SK-N-SH (cell line): ENCODE measurements around the gene SPTBN5. TPM values are rescaled to one million over a fixed set of nuclear protein-coding genes. Genes with fewer than 3 reads are reported as not detected.

Experiments
- CTCF ChIA-PET: fragments of 300-600, 350-600 bp; formaldehyde crosslinking; extraction: SDS; loops from one replicate; lab custom pipeline; 2021; lab: Yijun Ruan, JAX
- POLR2A ChIA-PET: fragments of 350-600 bp; sonication (Branson Sonifier 250); formaldehyde crosslinking; extraction: SDS; loops from one replicate; lab custom pipeline; 2020; ENCODE audit warnings: antibody characterized with exemption, inconsistent platforms; lab: Yijun Ruan, JAX
- DNase-seq: peaks from one replicate; pipeline ENCODE4 v3.0.0; 2012
- H2AFZ ChIP-seq: fragments of 200-600 bp; sonication (generic); 2 replicates; pipeline ENCODE4 v1.8.1; 2016; ENCODE audit warnings: antibody characterized with exemption, mild to moderate bottlenecking, low read depth
- H3F3A ChIP-seq: fragments of 200-600 bp; sonication (generic); replicated peaks from 2 replicates; pipeline ENCODE3; 2016; ENCODE audit warnings: antibody characterized with exemption, mild to moderate bottlenecking; ENCODE audit not compliant: insufficient read depth
- H3K27ac ChIP-seq, 2 experiments: fragments of 200-500 bp in 1 of 2; fragments of 200-600 bp in 1 of 2; sonication (Bioruptor generic) in 1 of 2; sonication (generic), shearing (Covaris generic) in 1 of 2; 2 replicates each; pipeline versions ENCODE4 v1.5.1 to v1.6.1; 2014 to 2016; ENCODE audit warnings: low read depth in 2 of 2, inconsistent platforms in 1 of 2, low read length in 1 of 2, mild to moderate bottlenecking in 1 of 2, mixed read lengths in 1 of 2
- H3K27me3 ChIP-seq: fragments of 200-600 bp; sonication (generic), shearing (Covaris generic); 2 replicates; pipeline ENCODE4 v1.6.1; 2016; ENCODE audit warnings: mixed run types; ENCODE audit not compliant: insufficient read depth
- H3K36me3 ChIP-seq, 2 experiments: fragments of 200-500 bp in 1 of 2; fragments of 200-600 bp in 1 of 2; sonication (Bioruptor generic) in 1 of 2; sonication (generic) in 1 of 2; replicated peaks in 1 of 2; 2 replicates each; pipeline versions ENCODE3 to v1.5.1; 2014 to 2016; ENCODE audit warnings: low read length in 1 of 2, mild to moderate bottlenecking in 1 of 2; ENCODE audit not compliant: insufficient read depth in 2 of 2, control insufficient read depth in 1 of 2
- H3K4me1 ChIP-seq, 2 experiments: fragments of 200-500 bp in 1 of 2; fragments of 200-600 bp in 1 of 2; sonication (Bioruptor generic) in 1 of 2; sonication (generic), shearing (Covaris generic) in 1 of 2; 2 replicates each; pipeline versions ENCODE4 v1.5.1 to v1.6.1; 2014 to 2016; ENCODE audit warnings: low read depth in 1 of 2, low read length in 1 of 2, mixed run types in 1 of 2; ENCODE audit not compliant: insufficient read depth in 2 of 2, control insufficient read depth in 1 of 2
- H3K4me2 ChIP-seq: fragments of 200-600 bp; sonication (generic), shearing (Covaris generic); 2 replicates; pipeline ENCODE4 v1.6.1; 2017; ENCODE audit warnings: mixed run types
- H3K4me3 ChIP-seq, 2 experiments: fragments of 200-500 bp in 1 of 2; fragments of 200-600 bp in 1 of 2; sonication (Bioruptor generic) in 1 of 2; sonication (generic), shearing (Covaris generic) in 1 of 2; 2 replicates each; pipeline versions ENCODE4 v1.5.1 to v1.8.1; 2014 to 2016; ENCODE audit warnings: low read depth in 2 of 2, inconsistent platforms in 1 of 2, low read length in 1 of 2, mild to moderate bottlenecking in 1 of 2, mixed read lengths in 1 of 2, moderate library complexity in 1 of 2
- H3K79me2 ChIP-seq: fragments of 200-600 bp; sonication (generic); 2 replicates; pipeline ENCODE4 v1.8.1; 2017; ENCODE audit warnings: mild to moderate bottlenecking; ENCODE audit not compliant: insufficient read depth
- H3K9ac ChIP-seq: fragments of 200-600 bp; sonication (generic); 2 replicates; pipeline ENCODE4 v1.6.1; 2017; ENCODE audit warnings: mixed run types
- H3K9me2 ChIP-seq: fragments of 200-600 bp; sonication (generic); 2 replicates; pipeline ENCODE4 v1.6.1; 2017; ENCODE audit warnings: mixed run types
- H3K9me3 ChIP-seq: fragments of 200-600 bp; sonication (generic); 2 replicates; pipeline ENCODE4 v1.6.1; 2017; ENCODE audit warnings: mixed run types, mild to moderate bottlenecking, moderate library complexity
- H4K20me1 ChIP-seq: fragments of 200-600 bp; sonication (generic); 2 replicates; pipeline ENCODE4 v1.6.1; 2017; ENCODE audit warnings: mild to moderate bottlenecking, mixed run types; ENCODE audit not compliant: insufficient read depth
- CTCF ChIP-seq: fragments of 200-600 bp; sonication (generic); IDR thresholded peaks from 2 replicates; pipeline ENCODE4 v1.6.1; 2017; ENCODE audit warnings: antibody characterized with exemption, mild to moderate bottlenecking, moderate library complexity
- ELF1 ChIP-seq: IDR thresholded peaks from 2 replicates; pipeline ENCODE4 v1.4.0; 2012
- EZH2phosphoT487 ChIP-seq: fragments of 200-600 bp; sonication (generic); IDR thresholded peaks from 2 replicates; pipeline ENCODE4 v1.6.1; 2017; ENCODE audit warnings: low read depth, mixed run types, mild to moderate bottlenecking, antibody characterized with exemption, moderate library complexity, borderline replicate concordance
- GATA2 ChIP-seq: sonication (generic); formaldehyde crosslinking; IDR thresholded peaks from 2 replicates; pipeline ENCODE4 v1.5.0; 2020; ENCODE audit warnings: mild to moderate bottlenecking, missing genetic modification reagents
- IRF3 ChIP-seq: fragments of 150-350 bp; IDR thresholded peaks from 2 replicates; pipeline ENCODE4 v1.6.1; 2016; ENCODE audit warnings: mild to moderate bottlenecking, low read depth, low read length
- RAD21 ChIP-seq: IDR thresholded peaks from 2 replicates; pipeline ENCODE4 v1.6.1; 2012; ENCODE audit warnings: mild to moderate bottlenecking, low read length
- SIN3A ChIP-seq: IDR thresholded peaks from 2 replicates; pipeline ENCODE4 v1.6.1; 2012; ENCODE audit warnings: low read depth, mild to moderate bottlenecking, low read length, moderate library complexity, borderline replicate concordance
- TAF1 ChIP-seq: IDR thresholded peaks from 2 replicates; pipeline ENCODE4 v1.6.1; 2012; ENCODE audit warnings: low read depth, mild to moderate bottlenecking, low read length, moderate library complexity, borderline replicate concordance
- WGBS: methylation state at CpG from one replicate; pipeline ENCODE4 v1.1.6; 2017; ENCODE audit warnings: low lambda C conversion rate; 5-methylcytosine and 5-hydroxymethylcytosine counted together
- polyA plus RNA-seq, 3 experiments: library from polyadenylated mRNA; depleted of rRNA; stranded (reverse); fragments of >200 nt; gene quantifications; 2 replicates each; pipeline ENCODE4 v1.2.3, GENCODE V29; 2012
- TF ChIP-seq, protein P1 (sequence below): IDR thresholded peaks from 2 replicates; pipeline ENCODE4 v1.4.0; 2012; ENCODE audit warnings: low read depth, borderline replicate concordance

Gene SPTBN5
- 0.23 TPM in 2 replicates for polyA plus RNA-seq (2012; rRNA removed)
- 0.05 TPM in 2 replicates for polyA plus RNA-seq (2012; cell fraction: cytosol; rRNA removed)
- 1.2 and 1.7 TPM in 2 replicates for polyA plus RNA-seq (2012; cell fraction: nucleus; rRNA removed)

DNA sequence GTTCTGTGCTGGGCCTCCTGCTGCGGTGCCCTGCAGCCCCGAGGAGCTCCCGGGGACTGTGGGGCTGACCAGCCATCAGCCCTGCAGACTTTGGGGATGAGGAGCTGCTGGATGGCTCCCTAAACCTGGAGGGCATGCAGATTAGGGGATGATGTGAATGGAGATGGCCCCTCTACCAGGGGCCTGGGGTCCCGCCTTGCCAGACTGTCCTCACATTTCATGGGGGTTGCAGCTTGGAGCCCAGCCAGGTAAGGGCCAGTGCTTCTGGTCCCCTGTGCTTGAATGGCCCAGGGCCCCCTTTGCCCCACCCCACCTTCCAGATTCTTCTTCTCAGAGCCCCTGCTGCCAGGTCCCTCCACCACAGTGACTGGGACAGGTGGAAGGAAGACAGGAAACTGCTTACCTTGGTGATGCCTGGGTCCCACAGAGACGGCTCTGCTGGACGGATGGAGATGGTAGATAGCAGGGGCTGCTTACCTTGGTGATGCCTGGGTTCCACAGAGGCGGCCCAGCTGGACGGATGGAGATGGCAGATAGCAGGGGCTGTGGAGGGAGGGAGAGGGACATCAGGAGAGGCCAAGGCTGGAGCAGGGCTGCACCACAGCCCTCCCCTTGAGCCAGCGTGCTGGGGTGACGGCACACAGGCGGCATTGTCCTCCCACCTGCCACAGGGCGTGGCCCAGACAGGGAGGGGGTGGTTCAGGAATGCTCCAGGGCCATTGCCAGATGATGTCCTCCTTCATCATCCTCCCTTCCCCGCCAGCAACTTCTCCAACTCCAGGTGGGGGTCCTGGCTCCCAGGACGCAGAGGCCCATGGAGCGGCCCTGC, at the start of gene SPTBN5:
TSS of gene SPTBN5 (minus strand) at position 632 of the 829 bp plus-strand sequence. CDS start at position 76, 556 bp downstream.
- Histone ChIP-seq H2AFZ (peak within 1 kb of the TSS; percentile 79; the same call in 1 of the 2 replicates), H3K4me3 (peak within 1 kb of the TSS; percentile 14 to 25; a peak in 2 of 4 replicates), H3K4me2 (peak within 1 kb of the TSS; percentile 65), H4K20me1 (no peaks in the 10 kb centered on the region), H3K27ac (peak within 1 kb of the TSS; percentile 65 to 97), H3K9me2 (no peaks in the 10 kb centered on the region), H3K9me3 (no peaks in the 10 kb centered on the region), H3K79me2 (no peaks in the 10 kb centered on the region), H3K9ac (peak within 1 kb of the TSS; percentile 55), H3K27me3 (no peaks in the 10 kb centered on the region), H3F3A (peaks cover 20% of the 10 kb centered on the region), H3K36me3 (peaks cover 4 to 5% of the 10 kb centered on the region in 2 experiments), H3K4me1 (peaks cover 12 to 42% of the 10 kb centered on the region in 2 experiments; a peak in 3 of 4 replicates)
- POLR2A ChIA-PET = no interaction called here
- 99% methylated on average over 9 of the region's 15 CpGs for WGBS
- TF ChIP-seq GATA2 (CRISPR knock-in tag) (peak; percentile 99), RAD21 (no peak)
- peak; percentile 69 for DNase-seq
- CTCF ChIA-PET = interaction anchor here (1.3 to 6.1 kb wide), 7 partner anchors 7 to 198 kb away, joined by 3 to 52 read pairs (median 6); partner anchors contain the start of gene MAPKBP1

- Histone ChIP-seq H4K20me1 (no peaks in the 10 kb centered on the region), H3K4me2 (peak overlapping the region; percentile 78; the same call in 1 of the 2 replicates), H3K27me3 (no peaks in the 10 kb centered on the region), H3K27ac (peak overlapping the region in 1 of 2 experiments; percentile 81; a peak in 1 of 4 replicates), H3K4me3 (no peak overlapping the region), H3K9ac (no peak overlapping the region), H3K79me2 (peaks cover 47% of the 10 kb centered on the region; the same call in 1 of the 2 replicates), H2AFZ (no peak overlapping the region), H3K4me1 (peaks cover 7 to 43% of the 10 kb centered on the region in 2 experiments; a peak in 3 of 4 replicates), H3K36me3 (no peaks in the 10 kb centered on the region), H3K9me2 (no peaks in the 10 kb centered on the region), H3F3A (peaks cover 24% of the 10 kb centered on the region), H3K9me3 (no peaks in the 10 kb centered on the region)
- TF ChIP-seq ELF1 (no peak), IRF3 (no peak), CTCF (no peak), EZH2phosphoT487 (no peak), SIN3A (no peak), TAF1 (no peak), RAD21 (no peak)
- TF ChIP-seq, protein P1, sequence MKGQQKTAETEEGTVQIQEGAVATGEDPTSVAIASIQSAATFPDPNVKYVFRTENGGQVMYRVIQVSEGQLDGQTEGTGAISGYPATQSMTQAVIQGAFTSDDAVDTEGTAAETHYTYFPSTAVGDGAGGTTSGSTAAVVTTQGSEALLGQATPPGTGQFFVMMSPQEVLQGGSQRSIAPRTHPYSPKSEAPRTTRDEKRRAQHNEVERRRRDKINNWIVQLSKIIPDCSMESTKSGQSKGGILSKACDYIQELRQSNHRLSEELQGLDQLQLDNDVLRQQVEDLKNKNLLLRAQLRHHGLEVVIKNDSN = no peak
- ChIA-PET CTCF (interaction anchor here (0.6 to 2.1 kb wide), 4 partner anchors 12 to 75 kb away, joined by 3 to 5 read pairs (median 4); no protein-coding TSS in a partner anchor), POLR2A (no interaction called here)
- 83% methylated on average over 7 of the region's 7 CpGs for WGBS
- no peak for DNase-seq
These were observed 49.0 kb upstream of the SPTBN5 start for GRCh38 chr15:41942886-41943285.
